Renal cortical epithelial cell (primary cell): Measurements from ENCODE around the gene OSBPL6. TPM values are rescaled to one million over a fixed set of nuclear protein-coding genes. Genes with fewer than 3 reads are reported as not detected.

Experiments used
- DNase-seq: peaks from one replicate; pipeline ENCODE4 v3.0.0-alpha.2; 2011; ENCODE audit warnings: low read depth
- total RNA-seq: library from RNA; depleted of rRNA; stranded (reverse); fragments of >200 nt; gene quantifications from 2 replicates; pipeline ENCODE4 v1.2.3, GENCODE V29; 2014

Gene OSBPL6
- total RNA-seq, 1 donor from 2014 or later, result 2.5 TPM

DNA sequence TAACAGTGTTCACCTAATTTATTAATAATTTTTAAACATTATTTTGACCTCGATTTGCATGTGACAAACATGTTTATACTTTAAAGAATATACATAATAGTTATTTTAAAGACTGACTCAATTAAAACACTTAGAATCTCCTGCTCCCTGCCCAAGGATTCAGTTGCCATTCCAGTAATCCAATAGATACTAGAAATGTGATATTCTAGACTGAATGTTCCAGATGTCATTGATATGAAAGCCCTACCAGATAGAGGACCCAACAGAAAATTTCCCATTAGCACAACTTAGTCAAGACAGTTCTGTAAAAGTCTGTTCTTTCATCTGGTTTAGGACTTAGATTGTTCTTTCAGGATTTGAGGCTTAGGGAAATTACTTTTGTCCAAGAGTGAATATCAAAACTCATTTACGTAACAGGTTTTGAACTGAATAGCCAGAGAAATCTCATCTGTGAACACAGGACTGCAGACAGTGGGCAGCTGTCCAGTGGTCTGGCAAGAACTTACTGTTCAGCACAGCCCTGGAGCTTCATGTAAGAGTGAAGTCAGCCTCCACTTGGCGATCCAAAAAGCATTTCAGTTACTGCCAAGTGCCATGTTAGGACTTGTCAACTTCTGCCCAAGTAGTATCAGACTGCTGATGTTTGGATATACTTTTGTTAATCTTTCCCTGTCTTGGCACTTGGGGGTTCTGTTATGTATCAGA lies 77.5 kb downstream of the OSBPL6 start:
- DNase-seq, result no peak

DNA sequence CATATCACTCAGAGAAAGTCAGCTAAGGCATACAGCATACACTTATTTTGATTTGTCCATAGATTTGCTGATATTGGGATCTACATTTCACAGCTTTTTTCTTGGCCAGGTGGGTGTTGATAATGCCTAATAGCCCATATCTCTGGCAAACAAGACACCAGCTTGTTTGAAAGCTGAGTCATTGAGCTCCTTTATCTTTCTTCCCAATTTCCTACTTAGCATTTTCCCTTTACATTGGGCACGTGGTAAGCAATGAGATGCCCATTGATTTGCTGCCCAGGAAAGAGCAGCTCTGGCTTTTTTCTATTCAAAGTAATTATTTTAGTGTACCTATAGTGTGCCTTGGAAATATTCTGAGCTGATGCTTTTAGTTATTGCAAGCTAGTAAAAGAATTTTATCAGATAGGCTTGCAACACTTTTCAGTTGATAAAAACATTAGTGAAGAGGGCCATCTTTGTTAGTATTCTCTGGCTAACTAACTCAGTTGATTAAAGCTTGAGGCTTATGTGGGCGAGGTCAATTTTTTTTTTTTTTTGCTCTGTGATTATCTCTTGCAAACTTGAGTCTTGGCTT lies 79.6 kb downstream of the OSBPL6 start:
- DNase-seq, result no peak

DNA sequence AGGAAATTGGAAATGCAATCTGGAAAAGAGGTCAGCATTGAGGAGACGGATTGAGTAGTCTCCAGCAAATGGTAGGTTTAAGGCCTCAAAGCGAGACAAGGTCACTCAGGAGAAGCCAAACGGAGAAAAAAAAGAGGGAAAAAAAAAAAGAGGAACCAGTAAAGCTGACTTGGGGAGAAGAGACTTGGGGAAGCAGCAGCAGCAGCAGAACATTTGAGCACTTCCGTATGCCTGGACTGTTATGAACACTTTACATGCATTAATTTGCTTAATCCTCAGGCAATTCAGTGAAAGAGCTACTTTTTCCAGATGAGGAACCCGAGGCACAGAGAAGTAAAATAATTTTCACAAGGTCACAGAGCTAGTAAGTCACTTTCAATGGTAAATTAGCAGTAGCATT lies 81.3 kb downstream of the OSBPL6 start:
- no peak for DNase-seq

DNA sequence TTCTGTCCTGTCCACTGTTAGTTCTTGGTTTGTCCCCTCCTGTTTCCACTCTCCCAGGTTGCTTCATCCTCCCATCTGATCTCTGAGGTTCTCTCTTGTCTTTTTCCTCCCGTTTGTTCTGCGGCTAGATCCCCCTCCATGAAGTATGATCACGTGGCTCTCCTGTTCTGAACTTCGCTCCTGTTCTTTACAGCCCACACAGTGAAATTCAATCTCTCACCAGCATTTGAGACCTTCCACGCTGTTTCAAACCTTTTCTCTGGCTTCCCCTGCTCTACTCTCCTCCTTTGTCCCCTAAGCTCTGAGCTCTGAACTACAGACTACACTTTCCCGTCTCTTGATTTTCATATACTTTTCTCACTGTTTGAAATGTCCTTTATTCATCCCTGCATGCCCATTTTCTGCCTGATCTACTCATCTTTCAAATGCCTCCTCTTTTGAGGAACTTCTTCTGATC lies 83.5 kb downstream of the OSBPL6 start:
- DNase-seq, result peak; percentile 71

DNA sequence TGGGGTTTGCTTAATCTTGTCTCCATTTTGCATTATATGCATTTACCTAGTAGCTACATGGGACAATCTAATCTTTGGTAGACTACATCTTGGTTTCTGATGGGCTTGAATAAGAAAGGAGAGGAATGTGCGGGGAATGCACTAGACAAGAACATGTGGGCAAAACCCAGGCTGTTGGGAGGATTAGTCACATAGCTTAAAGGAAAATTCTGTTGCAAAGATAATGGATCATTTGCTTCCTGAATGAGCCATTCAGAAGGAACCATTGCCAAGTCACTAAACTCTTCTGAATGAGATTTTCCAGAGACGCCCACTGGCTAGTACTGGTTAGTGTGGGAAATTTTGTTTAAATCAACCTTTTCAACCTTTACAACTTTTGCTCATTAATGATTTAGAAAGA lies 84.8 kb downstream of the OSBPL6 start:
- peak; percentile 97 for DNase-seq

DNA sequence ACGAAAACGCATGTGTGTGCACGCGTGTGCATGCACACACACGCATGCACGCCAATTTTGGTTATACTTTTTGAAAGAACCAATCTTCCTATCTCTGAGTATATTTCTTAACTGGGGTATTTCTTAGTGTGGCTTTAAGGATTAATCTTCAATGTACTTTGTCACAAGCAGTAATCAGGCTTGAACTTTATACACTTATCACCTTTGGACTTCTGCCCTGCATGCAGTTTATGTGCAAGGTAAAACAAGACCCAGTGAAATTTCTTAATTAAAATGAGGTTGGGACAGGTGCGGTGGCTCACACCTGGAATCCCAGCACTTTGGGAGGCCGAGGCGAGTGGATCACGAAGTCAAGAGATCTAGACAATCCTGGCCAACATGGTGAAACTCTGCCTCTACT lies 85.3 kb downstream of the OSBPL6 start:
- DNase-seq, result no peak

DNA sequence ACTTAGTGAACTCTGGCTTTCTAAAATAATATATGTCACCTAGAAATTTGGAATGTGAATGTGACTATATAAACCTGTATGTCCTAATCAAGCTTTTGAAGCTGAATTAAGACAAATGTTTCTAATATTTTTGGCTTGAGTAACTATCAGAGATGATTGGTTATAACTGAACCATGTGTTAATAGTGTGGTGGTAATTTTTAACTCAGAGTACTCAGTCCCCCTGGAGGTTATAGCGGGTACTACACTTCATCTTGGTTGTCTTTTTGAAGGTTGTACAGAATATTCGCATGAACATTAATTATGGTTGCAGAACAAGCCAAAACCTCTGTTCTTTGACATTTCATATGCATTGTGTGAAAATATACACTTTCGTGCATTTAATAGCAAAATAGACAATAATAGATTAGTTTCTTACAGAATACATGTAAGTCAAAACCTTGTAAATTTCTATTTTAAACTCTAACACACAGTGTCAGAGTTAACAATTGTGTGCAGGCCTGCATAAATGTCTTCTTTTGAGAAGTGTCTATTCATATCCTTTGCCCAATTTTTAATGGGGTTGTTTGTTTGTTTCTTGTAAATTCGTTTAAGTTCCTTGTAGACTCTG lies 86.0 kb downstream of the OSBPL6 start:
- DNase-seq, result no peak

DNA sequence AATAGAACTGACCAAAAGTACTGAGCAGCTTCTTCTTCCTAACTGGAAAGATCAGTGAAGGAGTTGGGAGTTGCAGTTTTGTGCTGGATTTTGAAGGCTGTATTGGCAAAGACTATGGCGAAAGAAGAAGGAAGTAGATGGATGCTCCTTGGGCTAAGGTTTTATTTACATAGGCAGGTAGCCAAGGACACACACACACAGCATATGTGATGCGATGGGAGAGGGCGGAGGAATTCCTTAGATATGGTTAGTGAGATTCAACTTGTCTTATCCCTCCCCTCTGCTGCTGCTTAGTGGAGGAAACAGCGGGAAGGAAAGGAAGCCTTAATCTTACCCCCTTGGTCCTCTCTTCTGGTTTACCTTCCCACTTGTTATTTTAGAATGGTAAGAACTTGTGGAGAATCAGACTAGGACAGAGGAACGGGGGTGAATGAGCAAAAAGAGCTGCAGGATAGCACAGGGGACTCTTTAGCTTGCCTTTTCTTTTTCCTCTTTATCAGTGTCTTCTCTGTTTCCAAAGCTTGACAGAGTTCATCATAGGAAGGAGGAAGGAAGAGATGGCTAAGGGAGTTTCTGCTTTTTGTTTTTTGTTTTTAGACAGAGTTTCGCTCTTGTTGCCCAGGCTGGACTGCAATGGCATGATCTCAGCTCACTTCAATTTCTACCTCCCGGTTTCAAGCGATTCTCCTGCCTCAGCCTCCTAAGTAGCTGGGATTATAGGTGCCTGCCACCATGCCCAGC lies 87.9 kb downstream of the OSBPL6 start:
- DNase-seq, result no peak

DNA sequence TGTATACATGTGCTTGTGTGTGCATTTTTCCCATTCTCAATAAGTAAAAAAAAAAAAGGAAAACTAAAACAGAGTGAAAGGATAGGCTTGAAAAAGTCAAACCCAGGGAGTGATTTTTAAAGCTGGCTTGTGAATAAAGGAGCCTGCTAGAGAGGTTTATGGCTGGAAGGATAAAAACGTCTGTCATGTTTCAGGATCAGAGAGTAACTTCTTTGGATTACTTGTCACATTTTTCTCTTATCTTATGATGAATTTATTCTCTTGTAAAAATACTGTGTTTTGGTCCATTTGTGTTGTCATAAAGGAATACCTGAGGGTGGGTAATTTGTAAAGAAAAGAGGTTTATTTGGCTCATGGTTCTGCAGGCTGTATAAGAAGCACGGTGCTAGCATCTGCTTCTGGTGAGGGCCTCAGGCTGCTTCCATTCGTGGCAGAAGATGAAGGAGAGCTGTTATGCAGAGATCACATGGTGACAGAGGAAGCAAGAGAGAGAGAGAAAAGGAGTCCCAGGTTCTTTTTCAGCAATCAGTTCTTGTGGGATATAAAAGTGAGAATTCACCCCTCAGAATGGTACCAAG lies 89.1 kb downstream of the OSBPL6 start:
- no peak for DNase-seq

DNA sequence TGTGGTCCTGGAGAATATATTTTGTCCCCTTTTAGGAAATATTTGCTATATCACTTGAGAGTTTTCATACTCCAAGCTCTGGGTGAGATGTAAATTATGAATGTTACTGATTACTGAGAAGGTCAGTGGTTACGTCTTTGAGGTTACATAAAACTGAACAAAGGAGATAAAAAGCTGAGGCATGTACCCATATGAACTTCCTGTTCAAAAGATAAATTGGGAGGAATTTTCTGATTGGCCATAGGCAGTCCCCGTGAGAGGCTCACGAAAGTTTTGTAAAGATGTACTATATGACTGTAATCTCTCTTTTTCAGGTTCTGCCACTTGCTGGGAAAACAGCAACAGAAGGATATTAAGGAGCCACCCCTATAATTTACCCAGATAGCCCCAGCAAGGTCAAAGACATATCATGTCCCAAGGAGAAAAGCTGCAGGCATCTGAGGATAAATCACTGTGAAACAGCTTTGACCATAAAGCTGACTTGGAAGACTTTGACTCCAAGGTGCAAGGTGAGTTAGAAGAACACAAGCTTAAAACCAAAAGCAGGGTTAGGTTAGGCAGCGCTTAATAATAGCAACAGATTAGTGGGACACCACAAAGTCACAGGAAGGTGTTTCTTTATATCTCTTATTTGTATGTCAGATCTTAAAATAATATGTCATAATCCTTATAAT lies 90.4 kb downstream of the OSBPL6 start:
- no peak for DNase-seq

DNA sequence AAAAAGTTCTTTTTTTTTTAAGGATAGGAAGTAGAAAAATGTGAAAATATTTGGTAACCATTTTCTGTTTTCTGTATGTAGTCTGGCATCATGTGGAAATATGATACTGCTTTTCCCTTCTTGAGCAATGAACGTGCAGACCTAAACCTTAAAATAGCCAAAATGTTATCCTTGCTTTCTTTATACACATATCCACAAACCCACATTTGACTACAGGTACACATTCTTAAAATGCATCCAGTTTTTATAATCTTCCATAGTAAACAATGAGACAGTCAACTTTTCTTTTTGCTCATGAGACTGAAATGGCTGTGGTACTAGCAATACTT lies 90.9 kb downstream of the OSBPL6 start:
- DNase-seq, result no peak

DNA sequence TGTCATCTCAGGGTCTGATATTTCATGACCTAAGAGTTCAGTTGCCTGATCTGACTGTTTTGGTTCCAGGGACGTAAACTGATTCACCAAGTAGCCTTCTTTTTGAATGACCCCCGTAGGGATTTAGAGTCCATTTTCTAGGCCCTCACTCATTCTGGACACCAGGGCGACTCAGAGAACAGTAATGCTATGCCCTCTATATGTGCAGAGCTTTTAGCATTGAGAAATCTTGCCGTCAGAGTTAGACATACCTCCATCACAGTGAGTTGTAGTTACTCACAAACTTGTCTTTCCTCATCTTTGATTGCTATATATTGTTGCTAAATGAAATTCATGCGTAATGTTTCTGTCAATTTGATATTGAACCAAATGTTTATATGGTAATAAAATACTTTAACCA lies 92.3 kb downstream of the OSBPL6 start:
- no peak for DNase-seq

DNA sequence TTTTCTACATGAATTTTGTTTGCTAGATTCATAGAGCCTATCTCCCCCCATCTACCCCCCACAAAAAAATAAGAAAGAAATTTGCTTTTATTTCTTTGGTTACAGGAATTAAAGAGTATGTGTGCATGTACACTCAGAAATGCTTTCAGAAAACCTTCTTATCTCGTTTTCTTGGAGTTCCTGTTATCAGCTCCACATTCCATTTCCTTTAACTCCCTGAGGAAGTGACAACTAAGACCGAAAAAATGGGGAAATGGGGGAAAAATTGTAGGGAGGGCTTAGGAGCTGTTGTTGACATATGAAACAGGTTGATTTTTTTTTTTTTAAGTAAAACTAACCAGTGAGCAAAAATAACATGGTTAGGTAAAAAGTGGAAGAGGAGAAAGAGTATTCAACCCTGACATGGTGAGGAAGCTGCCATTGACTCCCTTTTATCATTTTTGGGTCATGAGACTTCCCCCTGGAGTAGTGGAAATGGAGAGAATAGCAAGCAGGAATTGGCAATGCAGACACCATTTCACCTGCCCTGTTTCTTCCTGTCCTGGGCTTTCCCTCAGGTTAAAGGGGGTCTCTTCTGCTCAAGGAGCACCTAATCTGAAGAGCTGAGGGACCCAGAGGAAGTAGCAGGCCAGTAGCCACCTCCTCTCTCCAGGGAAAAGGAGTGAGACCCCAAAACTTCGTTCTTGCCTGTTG lies 93.5 kb downstream of the OSBPL6 start:
- no peak for DNase-seq

DNA sequence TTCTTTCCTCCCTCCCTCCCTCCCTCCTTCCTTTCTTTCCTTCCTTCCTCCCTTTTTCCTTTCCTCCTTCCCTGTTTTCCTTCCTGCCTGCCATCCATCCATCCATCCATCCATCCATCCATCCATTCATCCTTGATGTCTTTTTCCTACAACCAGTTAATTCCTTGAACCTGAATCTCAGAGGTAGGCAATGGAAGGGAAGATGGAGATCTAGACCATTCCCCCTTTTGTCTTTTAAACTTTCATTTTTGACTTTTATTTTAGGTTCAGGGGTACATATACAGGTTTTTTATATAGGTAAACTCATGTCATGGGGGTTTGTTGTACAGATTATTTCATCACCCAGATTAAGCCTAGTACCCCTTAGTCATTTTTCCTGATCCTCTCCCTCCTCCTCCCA lies 97.4 kb downstream of the OSBPL6 start:
- no peak for DNase-seq

DNA sequence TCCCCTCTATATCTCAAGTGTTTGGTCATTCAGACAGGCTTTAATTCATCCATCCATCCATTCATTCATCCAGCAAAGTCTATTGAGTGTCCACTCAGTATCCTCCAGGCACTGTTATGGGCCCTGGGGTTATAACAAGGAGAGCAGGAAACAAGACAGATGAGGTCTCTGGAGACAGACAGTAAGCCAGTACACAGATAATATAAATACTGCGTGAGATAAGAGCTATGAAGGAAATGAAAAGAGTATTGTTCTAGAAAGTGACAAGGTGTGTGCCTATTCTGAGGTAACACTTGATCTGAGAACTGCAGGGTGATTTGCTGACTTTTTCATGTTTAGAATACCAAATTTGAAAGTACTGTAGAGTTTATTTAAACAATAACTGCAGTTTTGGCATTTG lies 98.3 kb downstream of the OSBPL6 start:
- no peak for DNase-seq

DNA sequence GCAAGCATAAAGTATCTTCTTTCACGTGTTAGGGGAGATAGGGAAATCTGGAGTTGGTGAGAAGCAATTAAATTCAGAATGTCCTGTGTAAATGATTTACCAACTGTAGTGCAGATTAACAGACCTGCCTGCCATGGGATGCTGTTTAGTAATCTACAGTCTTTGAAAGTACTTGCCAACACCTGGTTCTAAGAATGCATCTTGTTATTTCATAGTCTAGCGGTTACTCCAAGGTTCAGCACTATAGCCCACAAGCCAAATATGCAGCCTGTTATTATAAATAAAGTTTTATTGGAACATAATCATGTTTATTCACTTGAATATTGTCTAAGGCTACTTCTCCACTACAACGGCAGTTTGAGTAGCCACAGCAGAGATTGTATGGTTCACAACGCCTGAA lies 100.8 kb downstream of the OSBPL6 start:
- peak; percentile 91 for DNase-seq

DNA sequence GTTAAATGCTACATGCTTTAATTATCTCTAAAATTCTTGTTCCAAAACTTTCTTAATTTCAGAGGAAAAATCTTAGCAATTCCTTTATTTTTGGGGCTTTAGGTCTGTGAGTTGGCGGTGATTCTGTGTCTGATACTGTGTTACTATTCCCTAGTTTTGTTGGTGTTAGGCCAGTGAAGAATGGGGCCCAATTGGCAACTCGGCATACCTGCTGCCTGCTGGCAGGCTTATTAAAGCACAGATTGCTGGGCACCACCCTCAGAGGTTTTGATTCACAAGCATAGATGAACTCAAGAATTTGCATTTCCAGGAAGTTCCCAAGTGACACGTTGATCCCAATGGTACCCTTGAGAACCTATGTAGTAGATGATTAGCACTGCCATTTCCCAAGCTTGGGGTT lies 101.6 kb downstream of the OSBPL6 start:
- DNase-seq, result no peak

DNA sequence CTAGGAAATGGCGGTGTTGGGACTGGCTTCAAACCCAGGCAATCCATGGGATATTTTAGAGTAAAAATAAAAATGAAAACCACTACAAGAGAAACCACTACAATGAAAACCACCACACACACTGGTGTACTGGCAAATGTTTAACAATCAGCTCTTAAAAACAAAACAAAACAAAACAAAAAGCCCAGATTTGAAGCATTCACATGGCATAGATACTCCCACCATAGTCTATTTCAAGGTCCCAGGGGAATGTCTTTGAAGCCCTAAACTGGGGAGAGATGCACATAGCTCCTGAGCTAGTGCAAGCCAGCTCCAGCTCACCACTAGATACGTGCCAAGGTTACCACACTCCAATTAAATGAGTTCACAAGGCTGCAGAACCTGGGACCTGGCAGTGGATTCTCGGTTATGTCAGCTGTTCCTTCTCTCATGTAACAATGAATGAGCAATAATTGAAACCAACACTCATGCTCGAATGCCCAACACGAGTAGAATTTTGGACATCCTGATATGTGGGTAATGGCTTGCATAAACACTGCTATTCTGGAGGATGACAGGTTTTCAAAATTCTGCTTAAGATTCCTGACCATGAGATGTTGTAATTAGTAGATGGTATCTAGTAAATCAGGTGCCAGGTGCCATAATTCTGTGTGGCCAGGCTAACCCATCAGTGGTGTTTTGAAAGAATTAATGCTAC lies 102.2 kb downstream of the OSBPL6 start:
- DNase-seq, result peak; percentile 46

DNA sequence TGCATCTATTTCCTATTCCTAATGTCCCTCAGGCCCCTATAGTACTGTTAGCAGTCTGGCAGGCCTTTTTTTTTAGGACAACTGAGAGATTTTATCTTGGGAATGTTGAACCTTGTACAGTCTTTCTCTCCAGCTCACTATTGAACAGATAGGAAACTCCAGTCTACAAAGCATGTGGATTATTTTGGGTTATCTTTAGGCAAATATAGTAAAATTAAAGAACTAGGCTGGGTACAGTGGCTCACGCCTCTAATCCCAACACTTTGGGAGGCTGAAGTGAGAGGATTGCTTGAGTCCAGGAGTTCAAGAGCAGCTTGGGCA lies 102.7 kb downstream of the OSBPL6 start:
- no peak for DNase-seq

DNA sequence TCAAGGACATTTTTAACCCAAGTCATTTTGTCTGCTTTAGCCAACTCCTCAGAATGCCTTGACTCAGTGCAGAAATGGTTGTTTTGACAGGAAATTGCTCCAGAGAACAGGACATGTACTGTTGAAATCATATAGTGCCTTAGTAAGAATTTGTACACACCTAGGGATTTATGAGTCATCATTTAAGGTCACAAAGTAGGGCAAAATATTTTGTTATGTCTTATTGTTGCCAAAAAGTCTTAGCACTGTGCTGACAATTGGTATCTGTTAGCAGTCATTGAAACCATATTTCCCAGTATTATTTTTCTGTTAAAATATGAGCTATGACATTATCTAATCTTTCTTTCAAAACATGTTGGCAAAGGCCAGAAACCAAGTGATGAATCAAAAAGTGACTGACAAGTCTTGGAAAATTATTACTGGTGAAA lies 104.5 kb downstream of the OSBPL6 start:
- peak; percentile 66 for DNase-seq
